PC-9 (cell line): Measurements from ENCODE around the gene RTP3. TPM values are rescaled to one million over a fixed set of nuclear protein-coding genes. Genes with fewer than 3 reads are reported as not detected.

Experiments
- BruUV-seq: library from RNA; stranded (reverse); fragments of 400-500 nt; replicated peaks from 2 replicates; lab custom pipeline; 2021; lab: Mats Ljungman, UMichigan
- CTCF ChIA-PET: fragments of 300-600 bp; sonication (Branson Sonifier 250); formaldehyde crosslinking; loops from one replicate; lab custom pipeline; 2022; ENCODE audit warnings: antibody characterized with exemption; lab: Charles Lee
- POLR2A ChIA-PET: fragments of 300-600 bp; sonication (Branson Sonifier 250); formaldehyde crosslinking; loops from one replicate; lab custom pipeline; 2022; ENCODE audit warnings: antibody characterized with exemption; ENCODE audit not compliant: unreplicated experiment; lab: Charles Lee
- DNase-seq, 2 experiments: peaks; one replicate each; pipeline versions ENCODE4 v3.0.0 to v3.0.0-alpha.2; 2015 to 2022; ENCODE audit warnings: mixed read lengths in 1 of 2
- H2AFZ ChIP-seq: fragments of 200-600 bp; sonication (generic); 2 replicates; pipeline ENCODE4 v1.8.1; 2017; ENCODE audit warnings: antibody characterized with exemption
- H3F3A ChIP-seq: fragments of 200-600 bp; sonication (generic); 2 replicates; pipeline ENCODE4 v1.8.1; 2017; ENCODE audit warnings: antibody characterized with exemption, mild to moderate bottlenecking, low read depth; ENCODE audit not compliant: insufficient read depth
- H3K27ac ChIP-seq: fragments of 200-600 bp; sonication (generic); 2 replicates; pipeline ENCODE4 v1.6.1; 2016; ENCODE audit warnings: mixed run types
- H3K27me3 ChIP-seq: fragments of 200-600 bp; sonication (generic); 2 replicates; pipeline ENCODE4 v1.6.1; 2016; ENCODE audit warnings: low read depth, mixed run types; ENCODE audit not compliant: insufficient read depth
- H3K36me3 ChIP-seq: fragments of 200-600 bp; sonication (generic); 2 replicates; pipeline ENCODE4 v1.6.1; 2016; ENCODE audit warnings: low read depth, mixed run types
- H3K4me1 ChIP-seq: fragments of 200-600 bp; sonication (generic); replicated peaks from 2 replicates; pipeline ENCODE4 v1.6.1; 2016; ENCODE audit warnings: mixed run types; ENCODE audit not compliant: insufficient read depth
- H3K4me2 ChIP-seq: fragments of 200-600 bp; sonication (generic); 2 replicates; pipeline ENCODE4 v1.6.1; 2017; ENCODE audit warnings: mixed run types
- H3K4me3 ChIP-seq: fragments of 200-600 bp; sonication (generic); 2 replicates; pipeline ENCODE4 v1.6.1; 2016; ENCODE audit warnings: mixed run types
- H3K79me2 ChIP-seq: fragments of 200-600 bp; sonication (generic); 2 replicates; pipeline ENCODE4 v1.6.1; 2017; ENCODE audit warnings: low read depth, mixed run types
- H3K9me2 ChIP-seq: fragments of 200-600 bp; sonication (generic); 2 replicates; pipeline ENCODE4 v1.8.1; 2017; ENCODE audit warnings: mild to moderate bottlenecking; ENCODE audit not compliant: insufficient read depth
- H3K9me3 ChIP-seq: fragments of 200-600 bp; sonication (generic); 2 replicates; pipeline ENCODE4 v1.8.1; 2016; ENCODE audit warnings: low read depth; ENCODE audit not compliant: insufficient read depth
- H4K20me1 ChIP-seq: fragments of 200-600 bp; sonication (generic); 2 replicates; pipeline ENCODE4 v1.8.1; 2017; ENCODE audit not compliant: insufficient read depth
- CTCF ChIP-seq: fragments of 200-600 bp; sonication (generic); conservative IDR thresholded peaks from 2 replicates; pipeline ENCODE4 v1.6.1; 2017; ENCODE audit warnings: mixed run types, antibody characterized with exemption, mild to moderate bottlenecking, moderate library complexity
- EZH2 ChIP-seq: fragments of 200-600 bp; sonication (generic); IDR thresholded peaks from 2 replicates; pipeline ENCODE4 v1.8.0; 2017; ENCODE audit warnings: antibody characterized with exemption, low read depth
- intact Hi-C: fragments of 100-400 bp; cut with micrococcal nuclease; formaldehyde crosslinking; loops from one replicate; pipeline ENCODE4 v1.10.0; 2022; ENCODE audit not compliant: unreplicated experiment
- total RNA-seq: library from RNA; stranded (reverse); gene quantifications from 2 replicates; pipeline ENCODE4 v1.2.3, GENCODE V29; 2021

Gene RTP3
- total RNA-seq, 1 experiment from 2014 or later = not detected

- Histone ChIP-seq H2AFZ (no peak within 1 kb of the TSS), H3K79me2 (no peaks in the 10 kb centered on the region), H3K4me2 (no peak within 1 kb of the TSS), H3K9me2 (no peaks in the 10 kb centered on the region), H3F3A (no peaks in the 10 kb centered on the region), H3K36me3 (no peaks in the 10 kb centered on the region), H3K27me3 (no peaks in the 10 kb centered on the region), H3K4me3 (no peak within 1 kb of the TSS), H3K9me3 (no peaks in the 10 kb centered on the region), H4K20me1 (no peaks in the 10 kb centered on the region), H3K27ac (no peak within 1 kb of the TSS), H3K4me1 (no peaks in the 10 kb centered on the region)
- CTCF ChIA-PET = no interaction called here
- intact Hi-C loops = no loop called here
- no TSS peak for BruUV-seq
- POLR2A ChIA-PET = no interaction called here
- no peak for TF ChIP-seq CTCF
- TF ChIP-seq EZH2 = no peak
- no peak for DNase-seq
Measured at GRCh38 chr3:46464326-46465195, 33.2 kb upstream of the RTP3 start, which contains the start of gene LTF. Gene LTF (minus strand): TSS chr3:46464905. CDS start chr3:46464867, 38 bp downstream.

- Histone ChIP-seq H3K36me3 (no peaks in the 10 kb centered on the region), H3K9me3 (no peaks in the 10 kb centered on the region), H3K9me2 (no peaks in the 10 kb centered on the region), H3K27ac (no peak overlapping the region), H3K4me2 (no peak overlapping the region), H3K79me2 (no peaks in the 10 kb centered on the region), H4K20me1 (no peaks in the 10 kb centered on the region), H3K4me1 (no peaks in the 10 kb centered on the region), H3K4me3 (no peak overlapping the region), H3K27me3 (no peaks in the 10 kb centered on the region), H3F3A (no peaks in the 10 kb centered on the region), H2AFZ (no peak overlapping the region)
- ChIA-PET CTCF (no interaction called here), POLR2A (no interaction called here)
- TF ChIP-seq CTCF = no peak
- no peak for TF ChIP-seq EZH2
- no TSS peak for BruUV-seq
- intact Hi-C loops = no loop called here
- DNase-seq = no peak
Measured at GRCh38 chr3:46465196-46465520, 32.6 kb upstream of the RTP3 start.

- intact Hi-C loops = no loop called here
- ChIA-PET CTCF (no interaction called here), POLR2A (no interaction called here)
- Histone ChIP-seq H3K4me1 (no peaks in the 10 kb centered on the region), H3K4me3 (no peak overlapping the region), H3K79me2 (no peaks in the 10 kb centered on the region), H3K4me2 (no peak overlapping the region), H3K9me3 (no peaks in the 10 kb centered on the region), H4K20me1 (no peaks in the 10 kb centered on the region), H3K27me3 (no peaks in the 10 kb centered on the region), H3K9me2 (no peaks in the 10 kb centered on the region), H2AFZ (no peak overlapping the region), H3K27ac (no peak overlapping the region), H3F3A (no peaks in the 10 kb centered on the region), H3K36me3 (no peaks in the 10 kb centered on the region)
- no TSS peak for BruUV-seq
- DNase-seq = no peak
- TF ChIP-seq EZH2 (no peak), CTCF (no peak)
Measured at GRCh38 chr3:46466273-46466672, 31.5 kb upstream of the RTP3 start.
